IMR-90 (cell line): ENCODE data around the gene BMP15.

ENCODE experiments used
- CEBPB ChIP-seq: IDR thresholded peaks from 2 replicates; pipeline ENCODE4 v1.6.1; 2012; ENCODE audit warnings: low read depth, low read length, improper control_type of control experiment
- CTCF ChIP-seq: conservative IDR thresholded peaks from 2 replicates; pipeline ENCODE4 v1.5.1; 2012; ENCODE audit warnings: mild to moderate bottlenecking, low read depth, low read length, improper control_type of control experiment
- ELK1 ChIP-seq: fragments of 150-350 bp; IDR thresholded peaks from 2 replicates; pipeline ENCODE4 v1.6.1; 2016; ENCODE audit warnings: low read depth, mild to moderate bottlenecking, low read length, moderate library complexity, borderline replicate concordance
- FOS ChIP-seq: fragments of 150-350 bp; IDR thresholded peaks from 2 replicates; pipeline ENCODE4 v1.6.1; 2016; ENCODE audit warnings: low read depth, low read length
- MAFK ChIP-seq: IDR thresholded peaks from 2 replicates; pipeline ENCODE4 v1.6.1; 2012; ENCODE audit warnings: low read depth, low read length, improper control_type of control experiment
- MAZ ChIP-seq: IDR thresholded peaks from 2 replicates; pipeline ENCODE4 v1.6.1; 2012; ENCODE audit warnings: low read depth, mild to moderate bottlenecking, low read length, improper control_type of control experiment, moderate library complexity, borderline replicate concordance
- MXI1 ChIP-seq: IDR thresholded peaks from 2 replicates; pipeline ENCODE4 v1.6.1; 2012; ENCODE audit warnings: low read depth, mild to moderate bottlenecking, low read length, moderate library complexity, borderline replicate concordance
- POLR2A ChIP-seq: IDR thresholded peaks from 2 replicates; pipeline ENCODE4 v1.6.1; 2012; ENCODE audit warnings: mild to moderate bottlenecking, low read depth, low read length
- RAD21 ChIP-seq: IDR thresholded peaks from 2 replicates; pipeline ENCODE4 v1.6.1; 2012; ENCODE audit warnings: low read length, improper control_type of control experiment
- RCOR1 ChIP-seq: IDR thresholded peaks from 2 replicates; pipeline ENCODE4 v1.6.1; 2012; ENCODE audit warnings: mild to moderate bottlenecking, low read length, improper control_type of control experiment; ENCODE audit not compliant: insufficient replicate concordance
- RFX5 ChIP-seq: IDR thresholded peaks from 2 replicates; pipeline ENCODE4 v1.8.0; 2012; ENCODE audit warnings: low read depth, mild to moderate bottlenecking, low read length, moderate library complexity
- SMC3 ChIP-seq: fragments of 150-350 bp; IDR thresholded peaks from 2 replicates; pipeline ENCODE4 v1.6.1; 2016; ENCODE audit warnings: low read depth, mild to moderate bottlenecking, antibody characterized with exemption, low read length, moderate library complexity
- USF2 ChIP-seq: fragments of 150-350 bp; IDR thresholded peaks from 2 replicates; pipeline ENCODE4 v1.6.1; 2017; ENCODE audit warnings: mild to moderate bottlenecking, antibody characterized with exemption, low read length, low read depth

- TF ChIP-seq CTCF: no peak
- TF ChIP-seq MAZ: no peak
- TF ChIP-seq MAFK: no peak
- TF ChIP-seq POLR2A: no peak
- TF ChIP-seq USF2: no peak
- no peak for TF ChIP-seq FOS
- no peak for TF ChIP-seq RAD21
- no peak for TF ChIP-seq ELK1
- TF ChIP-seq RFX5: no peak
- TF ChIP-seq SMC3: no peak
- no peak for TF ChIP-seq MXI1
- TF ChIP-seq RCOR1: no peak
- no peak for TF ChIP-seq CEBPB
Observed at GRCh38 chrX:50893047-50893446, 17.5 kb upstream of the BMP15 start.
